Panc1 (cell line): ENCODE measurements around the gene CD2BP2.

Experiments used
- SIN3A ChIP-seq: IDR thresholded peaks from 2 replicates; pipeline ENCODE4 v1.6.1; 2012; ENCODE audit warnings: low read depth, mild to moderate bottlenecking, low read length, moderate library complexity, borderline replicate concordance; ENCODE audit not compliant: insufficient read depth
- TF ChIP-seq, protein P1 (sequence below): fragments of 450-650 bp; IDR thresholded peaks from 2 replicates; pipeline ENCODE4 v1.5.1; 2017; ENCODE audit warnings: mild to moderate bottlenecking

- TF ChIP-seq, protein P1, sequence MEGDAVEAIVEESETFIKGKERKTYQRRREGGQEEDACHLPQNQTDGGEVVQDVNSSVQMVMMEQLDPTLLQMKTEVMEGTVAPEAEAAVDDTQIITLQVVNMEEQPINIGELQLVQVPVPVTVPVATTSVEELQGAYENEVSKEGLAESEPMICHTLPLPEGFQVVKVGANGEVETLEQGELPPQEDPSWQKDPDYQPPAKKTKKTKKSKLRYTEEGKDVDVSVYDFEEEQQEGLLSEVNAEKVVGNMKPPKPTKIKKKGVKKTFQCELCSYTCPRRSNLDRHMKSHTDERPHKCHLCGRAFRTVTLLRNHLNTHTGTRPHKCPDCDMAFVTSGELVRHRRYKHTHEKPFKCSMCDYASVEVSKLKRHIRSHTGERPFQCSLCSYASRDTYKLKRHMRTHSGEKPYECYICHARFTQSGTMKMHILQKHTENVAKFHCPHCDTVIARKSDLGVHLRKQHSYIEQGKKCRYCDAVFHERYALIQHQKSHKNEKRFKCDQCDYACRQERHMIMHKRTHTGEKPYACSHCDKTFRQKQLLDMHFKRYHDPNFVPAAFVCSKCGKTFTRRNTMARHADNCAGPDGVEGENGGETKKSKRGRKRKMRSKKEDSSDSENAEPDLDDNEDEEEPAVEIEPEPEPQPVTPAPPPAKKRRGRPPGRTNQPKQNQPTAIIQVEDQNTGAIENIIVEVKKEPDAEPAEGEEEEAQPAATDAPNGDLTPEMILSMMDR, result no peak
- TF ChIP-seq SIN3A, result no peak
Measured at GRCh38 chr16:30397776-30398660, 42.9 kb upstream of the CD2BP2 start.
